Spleen (tissue), 7 donors: ENCODE measurements around the gene TGFB1I1.
A peak's percentile ranks its signal among the peaks of the same experiment; 100 is the strongest.

Experiments
- POLR2A ChIP-seq, 3 donors: fragments of 450-650 bp; IDR thresholded peaks; one replicate each; pipeline ENCODE4 v1.5.1; 2017; ENCODE audit warnings: antibody characterized with exemption in 3 of 3, mild to moderate bottlenecking in 1 of 3
- POLR2AphosphoS5 ChIP-seq, 3 donors: sonication (generic); formaldehyde crosslinking; IDR thresholded peaks; one replicate each; pipeline ENCODE4 v1.5.1; 2017; ENCODE audit warnings: antibody characterized with exemption in 3 of 3
- TF ChIP-seq, protein P1 (sequence below), 11 experiments: fragments of 200-600 bp in 7 of 11; fragments of 450-650 bp in 4 of 11; sonication (generic) in 4 of 11; IDR thresholded peaks in 8 of 11; conservative IDR thresholded peaks in 3 of 11; 1 replicate in 7 of 11; 2 replicates in 4 of 11; pipeline versions ENCODE4 v1.4.0 to v1.8.0; 2016 to 2021; ENCODE audit warnings: antibody characterized with exemption in 11 of 11, inconsistent platforms in 4 of 11, mild to moderate bottlenecking in 1 of 11
- donor health status: DM: no; HTN: no; CAD: no; lungs with moderate emphysema.
- donor health status: DM: no; HTN: no; CAD: no.
- donor health status: DM: no; HTN: no; CAD: no.

DNA sequence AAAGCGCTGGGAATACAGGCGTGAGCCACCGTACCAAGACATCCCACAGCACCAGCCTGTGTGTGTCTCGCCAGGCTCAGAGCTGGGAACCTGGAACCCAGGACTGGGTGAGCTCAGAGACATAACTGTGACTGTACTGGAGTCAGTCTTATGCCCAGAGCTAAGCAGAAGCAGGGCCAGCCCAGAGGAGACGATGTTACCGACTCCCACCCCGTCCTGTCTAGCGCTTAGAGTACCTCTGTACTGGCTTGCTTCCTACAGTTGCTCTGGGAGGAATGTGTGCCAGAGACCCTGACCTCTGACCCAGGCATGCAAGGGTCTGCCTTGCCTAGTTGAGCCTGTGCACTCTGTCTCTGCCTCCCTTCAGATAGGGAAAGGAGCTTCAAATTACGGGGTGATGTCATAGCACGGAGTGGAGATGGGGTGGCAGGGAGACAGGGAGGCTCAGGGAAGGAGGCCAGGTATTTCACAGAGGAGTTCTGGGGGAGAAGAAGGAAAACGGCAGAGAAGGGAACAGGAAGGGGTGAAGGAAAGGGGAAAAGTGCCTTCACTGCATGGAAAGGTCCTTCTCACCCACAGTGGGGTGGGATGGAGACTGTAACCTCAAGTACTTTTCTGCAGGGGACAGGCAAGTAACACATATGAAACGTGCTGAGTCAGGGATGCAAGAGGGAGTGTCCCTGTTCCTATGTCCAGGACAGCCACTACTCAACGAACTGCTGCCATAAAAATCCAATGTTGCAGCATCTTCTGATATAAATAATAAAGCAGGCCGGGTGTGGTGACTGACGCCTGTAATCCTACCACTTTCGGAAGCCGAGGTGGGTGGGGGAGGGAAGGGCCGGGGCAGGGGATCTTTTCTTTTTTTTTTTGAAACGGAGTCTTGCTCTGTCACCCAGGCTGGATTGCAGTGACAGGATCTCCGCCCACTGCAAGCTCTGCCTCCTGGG is 18.4 kb upstream of the TGFB1I1 start:
- TF ChIP-seq, protein P1, sequence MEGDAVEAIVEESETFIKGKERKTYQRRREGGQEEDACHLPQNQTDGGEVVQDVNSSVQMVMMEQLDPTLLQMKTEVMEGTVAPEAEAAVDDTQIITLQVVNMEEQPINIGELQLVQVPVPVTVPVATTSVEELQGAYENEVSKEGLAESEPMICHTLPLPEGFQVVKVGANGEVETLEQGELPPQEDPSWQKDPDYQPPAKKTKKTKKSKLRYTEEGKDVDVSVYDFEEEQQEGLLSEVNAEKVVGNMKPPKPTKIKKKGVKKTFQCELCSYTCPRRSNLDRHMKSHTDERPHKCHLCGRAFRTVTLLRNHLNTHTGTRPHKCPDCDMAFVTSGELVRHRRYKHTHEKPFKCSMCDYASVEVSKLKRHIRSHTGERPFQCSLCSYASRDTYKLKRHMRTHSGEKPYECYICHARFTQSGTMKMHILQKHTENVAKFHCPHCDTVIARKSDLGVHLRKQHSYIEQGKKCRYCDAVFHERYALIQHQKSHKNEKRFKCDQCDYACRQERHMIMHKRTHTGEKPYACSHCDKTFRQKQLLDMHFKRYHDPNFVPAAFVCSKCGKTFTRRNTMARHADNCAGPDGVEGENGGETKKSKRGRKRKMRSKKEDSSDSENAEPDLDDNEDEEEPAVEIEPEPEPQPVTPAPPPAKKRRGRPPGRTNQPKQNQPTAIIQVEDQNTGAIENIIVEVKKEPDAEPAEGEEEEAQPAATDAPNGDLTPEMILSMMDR (IDR thresholded peaks at IDR 0.05 in 8 of 11, conservative IDR thresholded peaks at IDR 0.05 in 3 of 11) = no peak
- TF ChIP-seq POLR2A (IDR thresholded peaks at IDR 0.05) (no peak), POLR2AphosphoS5 (IDR thresholded peaks at IDR 0.05) (peak; percentile 19 to 33 (median 28))
